GM23338 (cell line): ENCODE results near the gene TMEM154.

Experiments
- EZH2 ChIP-seq: fragments of 200-600 bp; sonication (generic); IDR thresholded peaks from one replicate; pipeline ENCODE4 v1.8.0; 2017; ENCODE audit warnings: antibody characterized with exemption, mild to moderate bottlenecking, low read depth; ENCODE audit not compliant: unreplicated experiment
- TF ChIP-seq, protein P1 (sequence below), 2 experiments: fragments of 200-600 bp in 1 of 2; sonication (generic) in 1 of 2; conservative IDR thresholded peaks; 2 replicates each; pipeline versions ENCODE4 v1.5.1 to v1.6.1; 2016 to 2017; ENCODE audit warnings: antibody characterized with exemption in 2 of 2, low read depth in 2 of 2, mild to moderate bottlenecking in 2 of 2, moderate library complexity in 1 of 2

DNA sequence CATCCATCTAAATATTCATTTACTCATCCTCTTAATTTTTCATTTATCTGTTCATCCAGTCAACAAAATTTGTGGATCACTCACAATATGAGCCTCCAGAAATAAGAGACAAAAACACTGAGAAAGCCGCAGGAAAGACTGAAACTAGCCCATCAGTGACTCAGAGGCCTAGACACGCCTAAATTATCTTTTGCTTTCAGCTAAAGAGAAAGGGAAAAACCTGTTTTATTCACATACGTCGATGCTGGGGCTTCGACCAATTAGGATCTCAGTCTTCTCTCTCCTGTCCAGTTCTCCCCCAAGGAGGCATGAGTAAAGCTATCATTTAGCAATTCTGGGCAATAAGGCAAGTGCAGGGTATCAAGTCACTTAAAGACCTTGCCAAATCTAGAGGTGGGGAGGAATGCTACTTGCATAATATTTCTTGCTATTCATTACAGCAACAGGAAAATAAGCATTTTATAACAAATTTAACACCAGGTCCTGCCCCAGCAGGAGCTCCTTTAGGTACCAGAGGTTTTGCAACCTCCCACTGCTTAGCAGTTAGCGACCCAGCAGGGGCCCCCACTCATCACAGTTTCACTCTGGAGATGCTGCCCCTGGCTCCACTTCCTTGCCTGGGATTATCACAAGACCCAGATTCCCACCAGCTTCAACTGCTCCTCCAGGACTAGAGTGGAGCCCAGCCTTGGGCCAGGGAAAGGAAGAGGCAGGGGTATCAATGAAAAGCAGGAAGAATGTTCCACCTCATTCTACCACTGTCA is 30.1 kb upstream of the TMEM154 start:
- TF ChIP-seq, protein P1, sequence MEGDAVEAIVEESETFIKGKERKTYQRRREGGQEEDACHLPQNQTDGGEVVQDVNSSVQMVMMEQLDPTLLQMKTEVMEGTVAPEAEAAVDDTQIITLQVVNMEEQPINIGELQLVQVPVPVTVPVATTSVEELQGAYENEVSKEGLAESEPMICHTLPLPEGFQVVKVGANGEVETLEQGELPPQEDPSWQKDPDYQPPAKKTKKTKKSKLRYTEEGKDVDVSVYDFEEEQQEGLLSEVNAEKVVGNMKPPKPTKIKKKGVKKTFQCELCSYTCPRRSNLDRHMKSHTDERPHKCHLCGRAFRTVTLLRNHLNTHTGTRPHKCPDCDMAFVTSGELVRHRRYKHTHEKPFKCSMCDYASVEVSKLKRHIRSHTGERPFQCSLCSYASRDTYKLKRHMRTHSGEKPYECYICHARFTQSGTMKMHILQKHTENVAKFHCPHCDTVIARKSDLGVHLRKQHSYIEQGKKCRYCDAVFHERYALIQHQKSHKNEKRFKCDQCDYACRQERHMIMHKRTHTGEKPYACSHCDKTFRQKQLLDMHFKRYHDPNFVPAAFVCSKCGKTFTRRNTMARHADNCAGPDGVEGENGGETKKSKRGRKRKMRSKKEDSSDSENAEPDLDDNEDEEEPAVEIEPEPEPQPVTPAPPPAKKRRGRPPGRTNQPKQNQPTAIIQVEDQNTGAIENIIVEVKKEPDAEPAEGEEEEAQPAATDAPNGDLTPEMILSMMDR (conservative IDR thresholded peaks at IDR 0.05; ENCODE audit: low read depth in 2 of 2) = no peak
- TF ChIP-seq EZH2 = no peak
